Esophagus muscularis mucosa (tissue), 4 donors: ENCODE results near the gene SLC39A11. TPM values are rescaled to one million over a fixed set of nuclear protein-coding genes. Genes with fewer than 3 reads are reported as not detected.

ENCODE experiments used
- DNase-seq: peaks from one replicate; pipeline ENCODE4 v3.0.0-alpha.2; 2017; ENCODE audit errors: extremely low spot score
- H3K27ac ChIP-seq, 4 donors: fragments of 200-600 bp; sonication (generic); replicated peaks in 1 of 4; 1 replicate in 3 of 4; 2 replicates in 1 of 4; pipeline ENCODE4 v1.5.1; 2016 to 2019; ENCODE audit warnings: mild to moderate bottlenecking in 1 of 4
- H3K27me3 ChIP-seq, 4 donors: fragments of 200-600 bp; sonication (generic); one replicate each; pipeline versions ENCODE4 v1.5.1 to v1.6.0; 2016 to 2019
- H3K36me3 ChIP-seq, 4 donors: fragments of 200-600 bp; sonication (generic); one replicate each; pipeline ENCODE4 v1.5.1; 2016 to 2019
- H3K4me1 ChIP-seq, 4 donors: fragments of 200-600 bp; sonication (generic); one replicate each; pipeline ENCODE4 v1.5.1; 2016 to 2019
- H3K4me3 ChIP-seq, 4 donors: fragments of 200-600 bp; sonication (generic); 1 replicate in 2 of 4; 2 replicates in 2 of 4; pipeline ENCODE4 v1.5.1; 2016 to 2019; ENCODE audit warnings: mild to moderate bottlenecking in 4 of 4, moderate library complexity in 1 of 4
- H3K9me3 ChIP-seq, 4 donors: fragments of 200-600 bp; sonication (generic); 1 replicate in 3 of 4; 2 replicates in 1 of 4; pipeline ENCODE4 v1.5.1; 2016 to 2019
- CTCF ChIP-seq, 3 experiments: fragments of 200-600 bp in 2 of 3; fragments of 450-650 bp in 1 of 3; sonication (generic) in 2 of 3; IDR thresholded peaks; one replicate each; pipeline ENCODE4 v1.5.1; 2017 to 2019; ENCODE audit warnings: antibody characterized with exemption in 3 of 3, mild to moderate bottlenecking in 2 of 3, moderate library complexity in 1 of 3
- EP300 ChIP-seq: sonication (generic); formaldehyde crosslinking; IDR thresholded peaks from one replicate; pipeline ENCODE4 v1.6.1; 2017; ENCODE audit warnings: antibody characterized with exemption
- POLR2A ChIP-seq: fragments of 450-650 bp; IDR thresholded peaks from one replicate; pipeline ENCODE4 v1.6.1; 2017; ENCODE audit warnings: antibody characterized with exemption, moderate library complexity, mild to moderate bottlenecking, low read depth
- POLR2AphosphoS5 ChIP-seq, 2 donors: sonication (generic); formaldehyde crosslinking; IDR thresholded peaks; one replicate each; pipeline ENCODE4 v1.6.1; 2017; ENCODE audit warnings: antibody characterized with exemption in 2 of 2
- WGBS: methylation state at CpG from one replicate; pipeline ENCODE4 v1.1.5; 2018; 5-methylcytosine and 5-hydroxymethylcytosine counted together
- intact Hi-C: fragments of 100-400 bp; cut with DNase I; formaldehyde crosslinking; loops from one replicate; pipeline ENCODE4 v1.15.1; 2023
- total RNA-seq, 4 donors: library from RNA; depleted of rRNA; stranded (reverse); fragments of >200 nt; gene quantifications; one replicate each; pipeline versions ENCODE4 v1.1.0 to v1.2.1, GENCODE V29; 2016

The SLC39A11 gene
- total RNA-seq, 4 donors from 2014 or later: 7.5 to 20.2 (median 18.4) TPM

- no peaks in the 10 kb centered on the region for H3K27me3 ChIP-seq
- no peak overlapping the region for H3K4me3 ChIP-seq
- WGBS: 86% methylated on average over 1 of the region's 1 CpG
- H3K4me1 ChIP-seq: no peaks in the 10 kb centered on the region
- peaks cover 0 to 20% (median 3%) of the 10 kb centered on the region in 4 donors for H3K36me3 ChIP-seq
- intact Hi-C loops: no loop called here
- H3K9me3 ChIP-seq: no peaks in the 10 kb centered on the region
- no peak for TF ChIP-seq POLR2A
- TF ChIP-seq POLR2AphosphoS5 (IDR thresholded peaks at IDR 0.05): no peak
- TF ChIP-seq CTCF (IDR thresholded peaks at IDR 0.05): no peak
- TF ChIP-seq EP300: no peak
- no peak overlapping the region for H3K27ac ChIP-seq
- DNase-seq: no peak
Observed at GRCh38 chr17:72846399-72846798, 246.1 kb downstream of the SLC39A11 start.

- WGBS: 80% methylated on average over 6 of the region's 6 CpGs
- intact Hi-C loops: no loop called here
- DNase-seq: no peak
- no peaks in the 10 kb centered on the region for H3K27me3 ChIP-seq
- no peak for TF ChIP-seq POLR2A
- no peak for TF ChIP-seq EP300
- no peak for TF ChIP-seq POLR2AphosphoS5 (IDR thresholded peaks at IDR 0.05)
- TF ChIP-seq CTCF (IDR thresholded peaks at IDR 0.05): no peak
- H3K27ac ChIP-seq: no peak overlapping the region
- H3K4me3 ChIP-seq: no peak overlapping the region
- H3K4me1 ChIP-seq: no peaks in the 10 kb centered on the region
- peaks cover 0 to 9% (median 3%) of the 10 kb centered on the region in 4 donors for H3K9me3 ChIP-seq
- H3K36me3 ChIP-seq: peaks cover 0 to 18% (median 3%) of the 10 kb centered on the region in 4 donors
Observed at GRCh38 chr17:72843591-72843990, 248.9 kb downstream of the SLC39A11 start.

- H3K27ac ChIP-seq: no peak overlapping the region
- intact Hi-C loops: no loop called here
- H3K4me3 ChIP-seq: no peak overlapping the region
- H3K9me3 ChIP-seq: peaks cover 0 to 9% (median 3%) of the 10 kb centered on the region in 4 donors
- no peak for DNase-seq
- peaks cover 0 to 36% (median 0%) of the 10 kb centered on the region in 4 donors for H3K36me3 ChIP-seq
- no peak for TF ChIP-seq POLR2AphosphoS5 (IDR thresholded peaks at IDR 0.05)
- TF ChIP-seq EP300: no peak
- TF ChIP-seq CTCF (IDR thresholded peaks at IDR 0.05): no peak
- no peak for TF ChIP-seq POLR2A
- no peaks in the 10 kb centered on the region for H3K27me3 ChIP-seq
- H3K4me1 ChIP-seq: no peaks in the 10 kb centered on the region
Observed at GRCh38 chr17:72840019-72840418, 252.5 kb downstream of the SLC39A11 start.

- intact Hi-C loops: no loop called here
- TF ChIP-seq CTCF (IDR thresholded peaks at IDR 0.05): no peak
- no peak for TF ChIP-seq POLR2A
- TF ChIP-seq POLR2AphosphoS5 (IDR thresholded peaks at IDR 0.05): no peak
- no peak for TF ChIP-seq EP300
- DNase-seq: no peak
- H3K27ac ChIP-seq: no peak overlapping the region
- H3K4me3 ChIP-seq: no peak overlapping the region
- H3K27me3 ChIP-seq: no peaks in the 10 kb centered on the region
- peaks cover 0 to 9% (median 3%) of the 10 kb centered on the region in 4 donors for H3K9me3 ChIP-seq
- H3K36me3 ChIP-seq: peaks cover 0 to 33% (median 0%) of the 10 kb centered on the region in 4 donors
- WGBS: 57% methylated on average over 2 of the region's 2 CpGs
- no peaks in the 10 kb centered on the region for H3K4me1 ChIP-seq
Observed at GRCh38 chr17:72839131-72839725, 253.3 kb downstream of the SLC39A11 start.

GRCh38 chr17:72838581-72838980 lies 253.9 kb downstream of the SLC39A11 start:
- Histone ChIP-seq H3K27ac (no peak overlapping the region), H3K27me3 (no peaks in the 10 kb centered on the region), H3K36me3 (peaks cover 0 to 33% (median 0%) of the 10 kb centered on the region in 4 donors), H3K4me1 (no peaks in the 10 kb centered on the region), H3K4me3 (no peak overlapping the region), H3K9me3 (peaks cover 0 to 9% (median 3%) of the 10 kb centered on the region in 4 donors)
- TF ChIP-seq POLR2AphosphoS5 (IDR thresholded peaks at IDR 0.05): no peak
- TF ChIP-seq CTCF (IDR thresholded peaks at IDR 0.05): no peak
- 81% methylated on average over 5 of the region's 5 CpGs for WGBS
- no peak for DNase-seq
- intact Hi-C loops: no loop called here
